Tibial nerve (tissue), 4 donors: ENCODE data around the gene CAPN3. TPM values are rescaled to one million over a fixed set of nuclear protein-coding genes. Genes with fewer than 3 reads are reported as not detected.
"Not testable (repeated sequence)": the region's sequence is repeated elsewhere in the genome, so short reads cannot be mapped to it uniquely, and the experiment has no call there.

Experiments used
- DNase-seq, 2 donors: peaks; one replicate each; pipeline ENCODE4 v3.0.0-alpha.2; 2019; ENCODE audit warnings: low spot score in 2 of 2
- H3K27ac ChIP-seq, 4 donors: fragments of 200-600 bp; sonication (generic) in 3 of 4; one replicate each; pipeline ENCODE4 v1.5.1; 2017 to 2019; ENCODE audit warnings: mild to moderate bottlenecking in 1 of 4
- H3K27me3 ChIP-seq, 2 donors: fragments of 200-600 bp; sonication (generic) in 1 of 2; one replicate each; pipeline versions ENCODE4 v1.5.1 to v1.6.0; 2017 to 2019
- H3K36me3 ChIP-seq, 3 donors: fragments of 200-600 bp; sonication (generic); one replicate each; pipeline ENCODE4 v1.5.1; 2018 to 2019
- H3K4me1 ChIP-seq, 4 donors: fragments of 200-600 bp; sonication (generic) in 3 of 4; one replicate each; pipeline ENCODE4 v1.5.1; 2017 to 2019
- H3K4me3 ChIP-seq, 4 donors: fragments of 200-600 bp; sonication (generic) in 3 of 4; one replicate each; pipeline ENCODE4 v1.5.1; 2017 to 2019; ENCODE audit warnings: mild to moderate bottlenecking in 1 of 4, moderate library complexity in 1 of 4
- H3K9me3 ChIP-seq, 4 donors: fragments of 200-600 bp; sonication (generic) in 3 of 4; one replicate each; pipeline ENCODE4 v1.5.1; 2017 to 2019
- CTCF ChIP-seq, 5 experiments: fragments of 200-600 bp in 3 of 5; fragments of 450-650 bp in 2 of 5; sonication (generic) in 3 of 5; IDR thresholded peaks; one replicate each; pipeline ENCODE4 v1.5.1; 2016 to 2019; ENCODE audit warnings: antibody characterized with exemption in 5 of 5, mild to moderate bottlenecking in 3 of 5, moderate library complexity in 2 of 5
- EP300 ChIP-seq, 2 donors: sonication (generic); formaldehyde crosslinking; IDR thresholded peaks; one replicate each; pipeline ENCODE4 v1.6.1; 2017; ENCODE audit warnings: antibody characterized with exemption in 2 of 2, mild to moderate bottlenecking in 1 of 2
- POLR2A ChIP-seq, 2 donors: fragments of 450-650 bp; IDR thresholded peaks; one replicate each; pipeline ENCODE4 v1.6.1; 2017; ENCODE audit warnings: antibody characterized with exemption in 2 of 2, mild to moderate bottlenecking in 2 of 2, moderate library complexity in 2 of 2
- WGBS, 2 donors: methylation state at CpG; one replicate each; pipeline ENCODE4 v1.1.5; 2018; 5-methylcytosine and 5-hydroxymethylcytosine counted together
- total RNA-seq, 4 donors: library from RNA; depleted of rRNA; stranded (reverse); fragments of >200 nt; gene quantifications; one replicate each; pipeline ENCODE4 v1.1.0, GENCODE V29; 2016

The CAPN3 gene
- total RNA-seq, 4 donors from 2014 or later = 16.1 to 34.9 (median 30.7) TPM

GRCh38 chr15:42335074-42335473, 24.2 kb upstream of the CAPN3 start:
- H3K36me3 ChIP-seq = peaks cover 0 to 47% (median 0%) of the 10 kb centered on the region in 3 donors
- H3K4me3 ChIP-seq = no peak overlapping the region
- no peak for DNase-seq
- TF ChIP-seq EP300 (IDR thresholded peaks at IDR 0.05) (no peak), POLR2A (IDR thresholded peaks at IDR 0.05) (no peak), CTCF (IDR thresholded peaks at IDR 0.05) (no peak)
- peaks cover 0 to 20% (median 4%) of the 10 kb centered on the region in 4 donors for H3K9me3 ChIP-seq
- no peak overlapping the region for H3K27ac ChIP-seq
- 96% methylated on average over 2 of the region's 2 CpGs for WGBS, 2 donors
- H3K4me1 ChIP-seq = no peaks in the 10 kb centered on the region
- H3K27me3 ChIP-seq = no peaks in the 10 kb centered on the region

GRCh38 chr15:42336650-42337049, 22.7 kb upstream of the CAPN3 start:
- H3K27me3 ChIP-seq, H3K4me3 ChIP-seq, H3K4me1 ChIP-seq, H3K27ac ChIP-seq, DNase-seq: not testable (repeated sequence)
- peaks cover 0 to 48% (median 0%) of the 10 kb centered on the region in 3 donors for H3K36me3 ChIP-seq
- peaks cover 0 to 20% (median 4%) of the 10 kb centered on the region in 4 donors for H3K9me3 ChIP-seq
- 90 to 95% methylated on average over 1 of the region's 1 CpG for WGBS, 2 donors

GRCh38 chr15:42337104-42337503, 22.2 kb upstream of the CAPN3 start:
- DNase-seq, H3K27me3 ChIP-seq, H3K4me3 ChIP-seq, H3K4me1 ChIP-seq, H3K27ac ChIP-seq: not testable (repeated sequence)
- 96 to 99% methylated on average over 3 of the region's 3 CpGs for WGBS, 2 donors
- Histone ChIP-seq H3K9me3 (peaks cover 0 to 20% (median 4%) of the 10 kb centered on the region in 4 donors), H3K36me3 (peaks cover 0 to 53% (median 0%) of the 10 kb centered on the region in 3 donors)

- WGBS, 2 donors = 47 to 63% methylated on average over 2 of the region's 2 CpGs
- TF ChIP-seq CTCF (IDR thresholded peaks at IDR 0.05) = no peak
- TF ChIP-seq EP300 (IDR thresholded peaks at IDR 0.05) = no peak
- TF ChIP-seq POLR2A (IDR thresholded peaks at IDR 0.05) = no peak
- Histone ChIP-seq H3K9me3 (peaks cover 0 to 20% (median 4%) of the 10 kb centered on the region in 4 donors), H3K27ac (no peak overlapping the region), H3K36me3 (peaks cover 0 to 64% (median 0%) of the 10 kb centered on the region in 3 donors), H3K4me1 (no peaks in the 10 kb centered on the region), H3K27me3 (no peaks in the 10 kb centered on the region), H3K4me3 (no peak overlapping the region)
- no peak for DNase-seq
Measured at GRCh38 chr15:42338500-42338899, 20.8 kb upstream of the CAPN3 start.

GRCh38 chr15:42343596-42344232, 15.6 kb upstream of the CAPN3 start:
- H3K4me1 ChIP-seq = peaks cover 0 to 6% (median 0%) of the 10 kb centered on the region in 4 donors
- peak overlapping the region in 1 of 4 donors; percentile 74 for H3K27ac ChIP-seq
- peaks cover 0 to 90% (median 0%) of the 10 kb centered on the region in 3 donors for H3K36me3 ChIP-seq
- H3K4me3 ChIP-seq = no peak overlapping the region
- DNase-seq = no peak
- 87 to 94% methylated on average over 6 of the region's 6 CpGs for whole genome bisulfite sequencing, 2 donors
- H3K9me3 ChIP-seq = no peaks in the 10 kb centered on the region
- no peaks in the 10 kb centered on the region for H3K27me3 ChIP-seq
- TF ChIP-seq POLR2A (IDR thresholded peaks at IDR 0.05) (no peak), EP300 (IDR thresholded peaks at IDR 0.05) (no peak), CTCF (IDR thresholded peaks at IDR 0.05) (no peak)

GRCh38 chr15:42344763-42345162, 14.5 kb upstream of the CAPN3 start:
- Histone ChIP-seq H3K27ac (peak overlapping the region in 2 of 4 donors; percentile 57 to 74), H3K9me3 (no peaks in the 10 kb centered on the region), H3K36me3 (peaks cover 0 to 96% (median 0%) of the 10 kb centered on the region in 3 donors), H3K4me3 (no peak overlapping the region), H3K27me3 (no peaks in the 10 kb centered on the region), H3K4me1 (peaks cover 0 to 6% (median 0%) of the 10 kb centered on the region in 4 donors)
- peak in 1 of 2 donors; percentile 51 for DNase-seq
- WGBS, 2 donors = 49 to 58% methylated on average over 5 of the region's 5 CpGs
- TF ChIP-seq EP300 (IDR thresholded peaks at IDR 0.05) (peak in 1 of 2 donors; percentile 63), POLR2A (IDR thresholded peaks at IDR 0.05) (no peak), CTCF (IDR thresholded peaks at IDR 0.05) (no peak)
